Hematopoietic multipotent progenitor cell treated with erythropoietin and hydrocortisone succinate and interleukin-3 and kit ligand, for 8 days (in vitro differentiated cells): ENCODE data around the gene KAT5.
A peak's percentile ranks its signal among the peaks of the same experiment; 100 is the strongest.
"Not testable (repeated sequence)": the region's sequence is repeated elsewhere in the genome, so short reads cannot be mapped to it uniquely, and the experiment has no call there.

Experiments
- DNase-seq: peaks from one replicate; pipeline ENCODE4 v3.0.0-alpha.2; 2015

Gene KAT5

GRCh38 chr11:65762169-65762568 is 50.1 kb downstream of the KAT5 start:
- not testable (repeated sequence) for DNase-seq

- not testable (repeated sequence) for DNase-seq
These were observed 50.8 kb downstream of the KAT5 start for GRCh38 chr11:65762816-65763215.

- DNase-seq = no peak
These were observed 52.4 kb downstream of the KAT5 start for GRCh38 chr11:65764434-65764833.

GRCh38 chr11:65766535-65766934 is 54.5 kb downstream of the KAT5 start:
- peak; percentile 24 for DNase-seq

- DNase-seq = no peak
These were observed 55.4 kb downstream of the KAT5 start for GRCh38 chr11:65767406-65767805.

GRCh38 chr11:65767806-65768205 is 55.8 kb downstream of the KAT5 start:
- DNase-seq = not testable (repeated sequence)
